Natural killer cell (primary cell): ENCODE measurements around the gene APOBR. TPM values are rescaled to one million over a fixed set of nuclear protein-coding genes. Genes with fewer than 3 reads are reported as not detected.
A peak's percentile ranks its signal among the peaks of the same experiment; 100 is the strongest.

ENCODE experiments used
- ATAC-seq, 3 donors: fragments of 150-1000 bp in 2 of 3; fragments of 200-7000 bp in 1 of 3; cut with Tn5 transposase; 1 replicate in 1 of 3; 2 replicates in 2 of 3; pipeline ENCODE4 v1.10.0; 2021; ENCODE audit warnings: mild to moderate bottlenecking in 2 of 3, moderate library complexity in 2 of 3
- DNase-seq, 2 donors: peaks; one replicate each; pipeline versions ENCODE4 v3.0.0 to v3.0.0-alpha.2; 2013 to 2021; ENCODE audit warnings: mixed read lengths in 1 of 2
- H3K27ac ChIP-seq: one replicate; pipeline ENCODE4 v1.5.1; 2013; ENCODE audit warnings: mild to moderate bottlenecking, low read length
- H3K27me3 ChIP-seq: one replicate; pipeline ENCODE4 v1.6.1; 2013; ENCODE audit warnings: low read length; ENCODE audit not compliant: control insufficient read depth, insufficient read depth
- H3K36me3 ChIP-seq: one replicate; pipeline ENCODE4 v1.6.1; 2013; ENCODE audit warnings: low read length; ENCODE audit not compliant: control insufficient read depth, insufficient read depth
- H3K4me1 ChIP-seq: one replicate; pipeline ENCODE4 v1.6.1; 2013; ENCODE audit warnings: low read length; ENCODE audit not compliant: control insufficient read depth, insufficient read depth
- H3K4me3 ChIP-seq: one replicate; pipeline ENCODE4 v1.5.1; 2013; ENCODE audit warnings: low read length
- H3K9me3 ChIP-seq: one replicate; pipeline ENCODE4 v1.6.1; 2013; ENCODE audit warnings: low read length; ENCODE audit not compliant: control insufficient read depth, insufficient read depth
- H3K27ac Mint-ChIP-seq, 2 donors: one replicate each; pipeline ENCODE4 v1.8.0; 2022; ENCODE audit warnings: mild to moderate bottlenecking in 2 of 2, mixed read lengths in 2 of 2, moderate library complexity in 1 of 2
- H3K27me3 Mint-ChIP-seq, 2 donors: one replicate each; pipeline ENCODE4 v1.8.0; 2022; ENCODE audit warnings: low read depth in 2 of 2, mixed read lengths in 2 of 2
- H3K36me3 Mint-ChIP-seq: one replicate; pipeline ENCODE4 v1.8.0; 2022; ENCODE audit warnings: mixed read lengths
- H3K4me1 Mint-ChIP-seq, 2 donors: one replicate each; pipeline ENCODE4 v1.8.0; 2022; ENCODE audit warnings: mixed read lengths in 2 of 2
- H3K4me3 Mint-ChIP-seq: one replicate; pipeline ENCODE4 v1.8.0; 2022; ENCODE audit warnings: mild to moderate bottlenecking, moderate library complexity, mixed read lengths
- H3K9me3 Mint-ChIP-seq, 2 donors: one replicate each; pipeline ENCODE4 v1.8.0; 2022; ENCODE audit warnings: mixed read lengths in 2 of 2
- CTCF ChIP-seq: fragments of 200-600 bp; IDR thresholded peaks from one replicate; pipeline ENCODE4 v1.8.0; 2022; ENCODE audit warnings: antibody characterized with exemption
- WGBS: methylation state at CpG from one replicate; pipeline ENCODE4 v1.1.7; 2013; ENCODE audit warnings: missing lambda C conversion rate; ENCODE audit not compliant: insufficient coverage; 5-methylcytosine and 5-hydroxymethylcytosine counted together
- intact Hi-C: fragments of 100-400 bp; cut with micrococcal nuclease; formaldehyde crosslinking; loops from one replicate; pipeline ENCODE4 v1.14.2; 2022
- total RNA-seq, 4 donors: library from RNA; stranded (reverse); fragments of 120-200 nt in 1 of 4; gene quantifications; one replicate each; pipeline versions ENCODE4 v1.2.3 to v1.2.4, GENCODE V29; 2013 to 2022

APOBR gene
- total RNA-seq, 3 donors from 2014 or later (not counting 1 experiment from before 2014, with no cell fraction given): 64.9 to 84.8 (median 83.0) TPM

- H3K27me3 Mint-ChIP-seq: no peaks in the 10 kb centered on the region
- intact Hi-C loops: no loop called here
- peaks cover 8 to 11% of the 10 kb centered on the region in 2 donors for H3K4me1 Mint-ChIP-seq
- 88% methylated on average over 1 of the region's 2 CpGs for WGBS
- Histone ChIP-seq H3K27me3 (no peaks in the 10 kb centered on the region), H3K27ac (no peak overlapping the region), H3K36me3 (peaks cover 34% of the 10 kb centered on the region), H3K4me3 (no peak overlapping the region), H3K4me1 (peaks cover 7% of the 10 kb centered on the region), H3K9me3 (no peaks in the 10 kb centered on the region)
- H3K36me3 Mint-ChIP-seq: no peaks in the 10 kb centered on the region
- no peak overlapping the region for H3K4me3 Mint-ChIP-seq
- DNase-seq (no peak), ATAC-seq (no peak)
- H3K9me3 Mint-ChIP-seq: no peaks in the 10 kb centered on the region
- H3K27ac Mint-ChIP-seq: peak overlapping the region; percentile 73 to 83
- TF ChIP-seq CTCF: no peak
Observed at GRCh38 chr16:28475221-28475620, 19.2 kb upstream of the APOBR start.

GRCh38 chr16:28477311-28477920, 17.0 kb upstream of the APOBR start:
- Mint-ChIP-seq H3K4me3 (no peak overlapping the region), H3K4me1 (peaks cover 8 to 11% of the 10 kb centered on the region in 2 donors), H3K27me3 (no peaks in the 10 kb centered on the region), H3K9me3 (no peaks in the 10 kb centered on the region), H3K36me3 (no peaks in the 10 kb centered on the region), H3K27ac (peak overlapping the region in 1 of 2 donors; percentile 32)
- intact Hi-C loops: no loop called here
- 97% methylated on average over 14 of the region's 14 CpGs for WGBS
- no peak for DNase-seq
- Histone ChIP-seq H3K27ac (no peak overlapping the region), H3K4me3 (no peak overlapping the region), H3K27me3 (no peaks in the 10 kb centered on the region), H3K9me3 (no peaks in the 10 kb centered on the region), H3K4me1 (peaks cover 7% of the 10 kb centered on the region), H3K36me3 (peaks cover 50% of the 10 kb centered on the region)
- ATAC-seq: no peak
- TF ChIP-seq CTCF: no peak

- no peak for TF ChIP-seq CTCF
- Histone ChIP-seq H3K4me3 (no peak overlapping the region), H3K27ac (no peak overlapping the region), H3K4me1 (peaks cover 4% of the 10 kb centered on the region), H3K9me3 (no peaks in the 10 kb centered on the region), H3K27me3 (no peaks in the 10 kb centered on the region), H3K36me3 (peaks cover 59% of the 10 kb centered on the region)
- H3K27ac Mint-ChIP-seq: no peak overlapping the region
- H3K4me1 Mint-ChIP-seq: peaks cover 4 to 6% of the 10 kb centered on the region in 2 donors
- no peaks in the 10 kb centered on the region for H3K36me3 Mint-ChIP-seq
- intact Hi-C loops: no loop called here
- DNase-seq (no peak), ATAC-seq (no peak)
- H3K9me3 Mint-ChIP-seq: no peaks in the 10 kb centered on the region
- WGBS: 92% methylated on average over 16 of the region's 16 CpGs
- no peaks in the 10 kb centered on the region for H3K27me3 Mint-ChIP-seq
- no peak overlapping the region for H3K4me3 Mint-ChIP-seq
Observed at GRCh38 chr16:28478506-28479180, 15.8 kb upstream of the APOBR start.
